ENCODE results near the gene SEC61G. TPM values are rescaled to one million over a fixed set of nuclear protein-coding genes. Genes with fewer than 3 reads are reported as not detected.

SEC61G gene
- 10 to 100 TPM; 67.0 to 73.9 TPM for total RNA-seq
- polyA plus RNA-seq, result 100 to 1,000 TPM; 253 to 284 TPM

DNA sequence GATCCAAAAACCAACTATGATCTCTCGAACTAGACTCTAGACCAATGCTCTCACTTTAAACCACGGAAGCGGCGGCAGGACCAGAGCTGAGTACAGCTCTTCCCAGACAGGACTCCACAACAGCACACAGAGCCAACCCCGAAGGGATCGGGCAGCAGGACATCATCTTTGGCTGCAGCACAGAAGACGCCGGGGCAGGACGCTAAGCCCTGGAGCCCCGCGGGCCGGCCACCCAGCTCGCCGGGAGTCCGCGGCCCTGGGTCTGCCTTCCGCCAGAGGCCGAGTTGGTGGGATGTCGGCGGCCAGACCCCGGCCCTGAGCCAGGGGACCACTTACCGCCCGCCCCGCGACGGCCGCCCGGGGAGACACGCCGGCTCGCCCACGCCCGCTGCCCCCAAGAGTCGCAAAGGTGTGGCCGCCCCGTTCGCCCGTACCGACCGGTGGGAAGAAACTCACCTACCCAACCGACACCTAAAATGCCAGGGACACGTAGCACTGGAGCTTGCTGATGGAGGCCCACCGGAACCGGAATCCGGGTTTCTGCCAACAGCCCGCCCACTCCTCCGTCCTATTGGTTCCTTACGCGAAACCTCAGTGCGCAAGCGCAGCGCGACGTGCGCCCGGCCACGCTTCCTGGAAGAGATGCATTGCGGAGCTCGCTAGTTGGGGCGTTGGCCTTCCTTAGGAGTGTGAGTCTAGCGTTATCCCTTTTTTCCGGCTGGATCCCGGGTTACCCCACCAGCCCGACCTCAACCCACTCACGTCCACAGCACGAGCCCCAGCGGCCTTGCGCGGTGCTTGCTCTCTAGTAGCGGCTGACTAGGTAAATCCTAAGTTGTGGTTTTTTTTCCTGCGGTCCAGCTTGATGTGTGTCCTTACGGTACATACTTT is at the start of gene SEC61G:
TSS of gene SEC61G (minus strand) at position 510 of the 891 bp plus-strand sequence. CDS start 1,623 bp downstream, outside the sequence.
- POLR2A ChIA-PET (ENCODE audit: partially characterized antibody), result interaction anchor here (0.8 to 2.7 kb wide), 17 partner anchors 9 to 1347 kb away, joined by 3 to 27 read pairs (median 4); partner anchors contain the start of genes LANCL2, NIPSNAP2, SUMF2 and VOPP1
- peak within 1 kb of the TSS; percentile 81 for H3K27ac ChIP-seq (ENCODE audit: low read depth, low read length)
- CTCF ChIA-PET (ENCODE audit: partially characterized antibody), result interaction anchor here (1.5 to 5.2 kb wide), 3 partner anchors 16 to 550 kb away, joined by 3 to 71 read pairs (median 12); no protein-coding TSS in a partner anchor
- peak within 1 kb of the TSS; percentile 62 to 97 for H3K4me3 ChIP-seq (ENCODE audit: low read length in 2 of 2)
- DNase-seq, result peak; percentile 95 to 96 (median 95)
- H3K4me3 Mint-ChIP-seq, result peak within 1 kb of the TSS; percentile 99 to 100 (median 100)
- H3K36me3 Mint-ChIP-seq, result peaks cover 14 to 34% of the 10 kb centered on the region in 2 donors
- intact Hi-C loops (cut with micrococcal nuclease), result loop anchor here (1.0 to 10.0 kb wide), 5 partner anchors 496 to 1347 kb away; partner anchors contain the start of genes CHCHD2, VOPP1 and ZNF713
- H3K4me1 Mint-ChIP-seq, result peaks cover 15 to 51% (median 32%) of the 10 kb centered on the region in 4 donors
- peaks cover 22% of the 10 kb centered on the region for H3K4me1 ChIP-seq (ENCODE audit: insufficient read depth, low read length)
- no peaks in the 10 kb centered on the region for H3K27me3 ChIP-seq (ENCODE audit: insufficient read depth, low read length)
- H3K9me3 Mint-ChIP-seq, result peaks cover 0 to 2% (median 0%) of the 10 kb centered on the region in 8 donors
- no peaks in the 10 kb centered on the region for H3K9me3 ChIP-seq (ENCODE audit: control insufficient read depth in 1 of 2, low read length in 2 of 2)
- H3K27ac Mint-ChIP-seq, result peak within 1 kb of the TSS; percentile 95 to 99 (median 98)
- no peaks in the 10 kb centered on the region for H3K27me3 Mint-ChIP-seq
- peaks cover 12% of the 10 kb centered on the region for H3K36me3 ChIP-seq (ENCODE audit: insufficient read depth, low read length)

DNA sequence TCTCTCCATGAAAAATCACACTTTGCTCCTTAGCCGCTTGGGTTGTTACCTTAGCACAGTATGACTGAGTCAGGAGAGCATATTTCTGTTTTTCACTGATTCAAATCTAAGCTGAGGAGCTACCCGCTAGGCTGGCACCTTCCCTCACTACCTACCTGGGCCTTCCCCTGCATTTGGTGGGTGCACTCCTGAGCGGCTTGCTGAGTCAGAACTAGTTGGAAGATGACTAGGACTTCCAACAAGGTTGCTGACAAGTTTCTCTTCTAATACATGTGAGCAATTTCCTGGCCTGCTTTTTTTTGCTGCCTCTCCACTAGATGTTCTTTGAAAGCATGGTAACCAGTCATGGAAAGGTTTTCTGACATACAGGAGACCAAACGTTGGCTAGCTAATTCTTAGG is 43.8 kb upstream of the SEC61G start:
- H3K27me3 Mint-ChIP-seq, result peaks cover 15% of the 10 kb centered on the region in 2 donors
- ChIA-PET POLR2A (ENCODE audit: partially characterized antibody) (no interaction called here), CTCF (ENCODE audit: partially characterized antibody) (interaction anchor here (1.3 kb wide), 1 partner anchor 10 kb away, joined by 3 read pairs; no protein-coding TSS in a partner anchor)
- Histone ChIP-seq H3K27ac (ENCODE audit: low read depth, low read length) (no peak overlapping the region), H3K9me3 (ENCODE audit: control insufficient read depth in 1 of 2, low read length in 2 of 2) (no peaks in the 10 kb centered on the region), H3K27me3 (ENCODE audit: insufficient read depth, low read length) (no peaks in the 10 kb centered on the region), H3K36me3 (ENCODE audit: insufficient read depth, low read length) (no peaks in the 10 kb centered on the region), H3K4me3 (ENCODE audit: low read length in 2 of 2) (no peak overlapping the region), H3K4me1 (ENCODE audit: insufficient read depth, low read length) (no peaks in the 10 kb centered on the region)
- H3K4me3 Mint-ChIP-seq, result no peak overlapping the region
- peaks cover 0 to 3% of the 10 kb centered on the region in 2 donors for H3K36me3 Mint-ChIP-seq
- intact Hi-C loops (cut with micrococcal nuclease), result no loop called here
- H3K27ac Mint-ChIP-seq, result peak overlapping the region in 1 of 7 donors; percentile 11
- H3K4me1 Mint-ChIP-seq, result peaks cover 0 to 2% (median 0%) of the 10 kb centered on the region in 4 donors
- DNase-seq, result no peak
- peaks cover 0 to 3% (median 0%) of the 10 kb centered on the region in 8 donors for H3K9me3 Mint-ChIP-seq

DNA sequence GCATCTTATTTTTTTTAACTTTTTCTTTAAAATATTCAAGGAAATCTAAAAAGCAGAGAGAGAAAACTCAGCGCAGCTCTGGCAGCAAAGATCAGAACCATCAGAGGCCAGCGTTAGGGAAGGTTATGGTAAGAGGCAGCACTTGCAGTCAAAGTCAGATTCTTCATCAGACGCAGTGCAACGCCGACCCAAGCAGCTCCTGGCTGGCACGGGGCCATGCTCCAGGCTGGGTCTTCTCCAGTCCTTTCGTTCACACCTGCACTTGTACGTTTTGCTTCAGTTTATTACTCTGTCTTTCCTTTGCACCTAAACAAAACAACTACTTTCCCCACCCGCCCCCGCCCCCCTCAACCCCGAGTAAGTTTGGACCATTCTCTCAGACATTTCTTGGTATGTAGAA is 43.1 kb upstream of the SEC61G start:
- CTCF ChIA-PET (ENCODE audit: partially characterized antibody), result no interaction called here
- peaks cover 15% of the 10 kb centered on the region in 2 donors for H3K27me3 Mint-ChIP-seq

DNA sequence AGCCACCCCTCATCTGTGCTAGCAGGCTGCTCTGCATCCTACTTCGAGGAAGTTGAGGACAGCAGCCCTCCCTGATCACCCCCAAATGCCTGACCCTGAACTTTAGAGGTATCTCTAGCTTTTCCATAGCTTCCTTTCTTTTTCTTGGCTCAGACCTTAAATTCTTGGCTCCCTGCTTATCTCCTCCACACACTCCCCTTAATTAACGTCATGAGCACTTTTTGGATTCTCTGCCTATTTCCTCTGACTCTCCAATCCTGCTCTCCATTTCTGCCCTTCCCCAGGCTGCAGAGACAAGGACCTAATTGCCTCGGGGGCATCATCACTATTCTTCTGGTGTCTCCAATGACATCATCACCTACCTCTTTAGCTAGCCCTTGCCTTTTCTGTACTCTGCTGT is 40.8 kb upstream of the SEC61G start:
- H3K27ac Mint-ChIP-seq, result no peak overlapping the region
- H3K36me3 Mint-ChIP-seq, result peaks cover 0 to 3% of the 10 kb centered on the region in 2 donors
- intact Hi-C loops (cut with micrococcal nuclease), result no loop called here
- Histone ChIP-seq H3K36me3 (ENCODE audit: insufficient read depth, low read length) (no peaks in the 10 kb centered on the region), H3K4me3 (ENCODE audit: low read length in 2 of 2) (no peak overlapping the region), H3K4me1 (ENCODE audit: insufficient read depth, low read length) (no peaks in the 10 kb centered on the region), H3K9me3 (ENCODE audit: control insufficient read depth in 1 of 2, low read length in 2 of 2) (no peaks in the 10 kb centered on the region), H3K27me3 (ENCODE audit: insufficient read depth, low read length) (no peaks in the 10 kb centered on the region), H3K27ac (ENCODE audit: low read depth, low read length) (no peak overlapping the region)
- DNase-seq, result no peak
- H3K4me3 Mint-ChIP-seq, result no peak overlapping the region
- H3K27me3 Mint-ChIP-seq, result peaks cover 13 to 15% of the 10 kb centered on the region in 2 donors
- peaks cover 0 to 2% (median 0%) of the 10 kb centered on the region in 4 donors for H3K4me1 Mint-ChIP-seq
- POLR2A ChIA-PET (ENCODE audit: partially characterized antibody), result no interaction called here
- CTCF ChIA-PET (ENCODE audit: partially characterized antibody), result no interaction called here
- H3K9me3 Mint-ChIP-seq, result no peaks in the 10 kb centered on the region

More for the DNA sequence above, 43.1 kb upstream of the SEC61G start:
- POLR2A ChIA-PET (ENCODE audit: partially characterized antibody), result no interaction called here
- peak in 1 of 5 donors; percentile 22 for DNase-seq
- Histone ChIP-seq H3K27me3 (ENCODE audit: insufficient read depth, low read length) (no peaks in the 10 kb centered on the region), H3K27ac (ENCODE audit: low read depth, low read length) (no peak overlapping the region), H3K4me3 (ENCODE audit: low read length in 2 of 2) (no peak overlapping the region), H3K9me3 (ENCODE audit: control insufficient read depth in 1 of 2, low read length in 2 of 2) (no peaks in the 10 kb centered on the region), H3K4me1 (ENCODE audit: insufficient read depth, low read length) (no peaks in the 10 kb centered on the region), H3K36me3 (ENCODE audit: insufficient read depth, low read length) (no peaks in the 10 kb centered on the region)
- Mint-ChIP-seq H3K36me3 (peaks cover 0 to 3% of the 10 kb centered on the region in 2 donors), H3K27ac (no peak overlapping the region), H3K9me3 (peaks cover 0 to 3% (median 0%) of the 10 kb centered on the region in 8 donors), H3K4me1 (peaks cover 0 to 2% (median 0%) of the 10 kb centered on the region in 4 donors), H3K4me3 (no peak overlapping the region)
- intact Hi-C loops (cut with micrococcal nuclease), result no loop called here

DNA sequence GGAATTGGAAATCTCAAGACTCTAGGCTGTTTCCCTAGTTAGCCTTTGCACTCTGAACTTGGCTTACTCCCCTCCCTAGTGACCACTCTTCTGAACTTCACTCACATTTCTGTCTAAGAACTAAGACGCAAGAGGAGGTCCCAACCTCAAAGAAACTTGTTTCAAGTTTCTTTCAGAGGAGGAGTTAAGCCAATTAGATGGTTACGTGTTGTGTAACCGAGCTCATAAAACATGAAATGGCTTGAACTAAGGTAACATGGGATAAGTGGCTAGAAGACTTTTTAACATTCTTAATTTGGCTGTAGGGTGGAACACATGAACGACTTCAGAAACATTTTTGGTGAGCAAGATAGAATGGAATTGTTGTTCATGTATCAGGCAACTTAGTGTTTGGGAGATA is 39.5 kb upstream of the SEC61G start:
- peaks cover 12 to 19% of the 10 kb centered on the region in 2 donors for H3K27me3 Mint-ChIP-seq
- peaks cover 0 to 3% of the 10 kb centered on the region in 2 donors for H3K36me3 Mint-ChIP-seq
- no peak overlapping the region for H3K4me3 Mint-ChIP-seq
- H3K36me3 ChIP-seq (ENCODE audit: insufficient read depth, low read length), result no peaks in the 10 kb centered on the region
- intact Hi-C loops (cut with micrococcal nuclease), result no loop called here
- H3K27me3 ChIP-seq (ENCODE audit: insufficient read depth, low read length), result no peaks in the 10 kb centered on the region
- H3K4me1 ChIP-seq (ENCODE audit: insufficient read depth, low read length), result no peaks in the 10 kb centered on the region
- peaks cover 0 to 2% (median 0%) of the 10 kb centered on the region in 4 donors for H3K4me1 Mint-ChIP-seq
- POLR2A ChIA-PET (ENCODE audit: partially characterized antibody), result no interaction called here
- CTCF ChIA-PET (ENCODE audit: partially characterized antibody), result interaction anchor here (0.6 to 1.0 kb wide), 2 partner anchors 14 to 25 kb away, joined by 3 read pairs; no protein-coding TSS in a partner anchor
- no peak overlapping the region for H3K27ac ChIP-seq (ENCODE audit: low read depth, low read length)
- no peaks in the 10 kb centered on the region for H3K9me3 ChIP-seq (ENCODE audit: control insufficient read depth in 1 of 2, low read length in 2 of 2)
- no peak for DNase-seq
- no peak overlapping the region for H3K4me3 ChIP-seq (ENCODE audit: low read length in 2 of 2)
- H3K27ac Mint-ChIP-seq, result no peak overlapping the region
- H3K9me3 Mint-ChIP-seq, result peaks cover 0 to 4% (median 0%) of the 10 kb centered on the region in 8 donors

DNA sequence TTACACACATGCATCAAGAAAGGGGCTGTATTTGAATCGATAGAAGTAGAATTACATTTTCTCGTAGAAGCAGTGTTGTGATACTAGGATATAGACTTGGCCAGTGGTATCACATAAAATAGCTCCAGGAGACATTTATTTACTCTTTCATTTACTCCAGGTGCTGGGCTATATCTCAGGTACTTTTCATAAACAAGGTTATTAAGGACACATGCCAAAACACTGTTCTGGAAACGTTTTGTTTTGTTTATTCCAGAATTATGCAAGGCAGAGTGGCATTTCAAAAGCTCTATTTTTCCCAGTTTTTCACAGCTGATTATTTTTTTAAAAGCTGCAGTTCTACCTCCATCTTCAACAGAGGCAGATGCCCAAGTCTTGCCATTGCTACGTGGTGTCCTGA is 37.8 kb upstream of the SEC61G start:
- Mint-ChIP-seq H3K4me1 (peaks cover 0 to 2% (median 0%) of the 10 kb centered on the region in 4 donors), H3K4me3 (no peak overlapping the region), H3K27me3 (peaks cover 6 to 14% of the 10 kb centered on the region in 2 donors), H3K36me3 (peaks cover 0 to 3% of the 10 kb centered on the region in 2 donors), H3K9me3 (peaks cover 0 to 6% (median 0%) of the 10 kb centered on the region in 8 donors), H3K27ac (no peak overlapping the region)
- CTCF ChIA-PET (ENCODE audit: partially characterized antibody), result interaction anchor here (0.5 to 1.0 kb wide), 3 partner anchors 458 to 1323 kb away, joined by 3 to 4 read pairs (median 3); no protein-coding TSS in a partner anchor
- no peaks in the 10 kb centered on the region for H3K9me3 ChIP-seq (ENCODE audit: control insufficient read depth in 1 of 2, low read length in 2 of 2)
- H3K4me1 ChIP-seq (ENCODE audit: insufficient read depth, low read length), result no peaks in the 10 kb centered on the region
- no peaks in the 10 kb centered on the region for H3K27me3 ChIP-seq (ENCODE audit: insufficient read depth, low read length)
- no peaks in the 10 kb centered on the region for H3K36me3 ChIP-seq (ENCODE audit: insufficient read depth, low read length)
- POLR2A ChIA-PET (ENCODE audit: partially characterized antibody), result no interaction called here
- no peak overlapping the region for H3K4me3 ChIP-seq (ENCODE audit: low read length in 2 of 2)
- DNase-seq, result no peak
- H3K27ac ChIP-seq (ENCODE audit: low read depth, low read length), result no peak overlapping the region
- intact Hi-C loops (cut with micrococcal nuclease), result no loop called here

DNA sequence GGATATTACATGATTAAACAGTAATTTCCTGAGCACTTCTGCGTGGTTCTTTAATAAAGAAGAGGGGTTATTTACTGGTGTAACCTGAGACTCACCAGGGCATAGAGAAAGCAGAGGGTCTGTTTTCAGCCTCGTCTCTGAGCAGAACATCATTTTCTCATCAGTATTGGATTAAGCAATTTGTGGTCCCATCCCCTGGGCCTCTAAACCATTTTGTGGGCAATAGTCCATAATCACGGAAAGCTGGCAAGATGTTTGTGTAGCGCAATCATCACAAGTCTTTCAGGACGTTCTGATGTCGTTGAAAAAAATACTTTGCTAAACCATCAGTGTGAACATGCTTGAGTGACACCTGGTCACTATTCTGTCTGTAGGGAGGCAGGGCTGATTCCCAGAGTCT is 37.1 kb upstream of the SEC61G start:
- Mint-ChIP-seq H3K4me1 (peaks cover 0 to 2% (median 0%) of the 10 kb centered on the region in 4 donors), H3K36me3 (peaks cover 0 to 3% of the 10 kb centered on the region in 2 donors), H3K4me3 (no peak overlapping the region), H3K27ac (no peak overlapping the region), H3K27me3 (peaks cover 5 to 19% of the 10 kb centered on the region in 2 donors), H3K9me3 (peaks cover 0 to 6% (median 0%) of the 10 kb centered on the region in 8 donors)
- DNase-seq, result no peak
- Histone ChIP-seq H3K27ac (ENCODE audit: low read depth, low read length) (no peak overlapping the region), H3K36me3 (ENCODE audit: insufficient read depth, low read length) (no peaks in the 10 kb centered on the region), H3K27me3 (ENCODE audit: insufficient read depth, low read length) (no peaks in the 10 kb centered on the region), H3K9me3 (ENCODE audit: control insufficient read depth in 1 of 2, low read length in 2 of 2) (no peaks in the 10 kb centered on the region), H3K4me3 (ENCODE audit: low read length in 2 of 2) (no peak overlapping the region), H3K4me1 (ENCODE audit: insufficient read depth, low read length) (no peaks in the 10 kb centered on the region)
- CTCF ChIA-PET (ENCODE audit: partially characterized antibody), result interaction anchor here (0.6 kb wide), 1 partner anchor 499 kb away, joined by 3 read pairs; no protein-coding TSS in a partner anchor
- POLR2A ChIA-PET (ENCODE audit: partially characterized antibody), result no interaction called here
- intact Hi-C loops (cut with micrococcal nuclease), result no loop called here
